Endothelial cell of umbilical vein (primary cell): ENCODE data around the gene HIF1AN.

ENCODE experiments used
- EZH2 ChIP-seq: IDR thresholded peaks from 2 replicates; pipeline ENCODE4 v1.6.1; 2012; ENCODE audit warnings: borderline replicate concordance, low read depth, mild to moderate bottlenecking, moderate library complexity, low read length, inconsistent platforms; ENCODE audit not compliant: severe bottlenecking
- JUN ChIP-seq: IDR thresholded peaks from 2 replicates; pipeline ENCODE4 v1.6.1; 2011; ENCODE audit warnings: borderline replicate concordance, low read depth; ENCODE audit not compliant: insufficient read length, insufficient read depth
- MAX ChIP-seq: IDR thresholded peaks from 2 replicates; pipeline ENCODE4 v1.6.1; 2011; ENCODE audit not compliant: insufficient read depth, insufficient read length
- POLR2A ChIP-seq: IDR thresholded peaks from 2 replicates; pipeline ENCODE4 v1.6.1; 2012; ENCODE audit warnings: low read depth, mild to moderate bottlenecking, control low read depth, low read length
- POLR2AphosphoS5 ChIP-seq: IDR thresholded peaks from 2 replicates; pipeline ENCODE4 v1.6.1; 2012; ENCODE audit warnings: low read depth, mild to moderate bottlenecking, control low read depth, low read length, moderate library complexity; ENCODE audit not compliant: insufficient read depth
- TF ChIP-seq, protein P1 (sequence below), 2 donors: IDR thresholded peaks; 1 replicate in 1 of 2; 2 replicates in 1 of 2; pipeline ENCODE4 v1.5.1; 2011; ENCODE audit warnings: low read length in 2 of 2, mild to moderate bottlenecking in 2 of 2, moderate library complexity in 2 of 2, control low read depth in 1 of 2, inconsistent platforms in 1 of 2, low read depth in 1 of 2; ENCODE audit not compliant: insufficient read depth in 1 of 2; ENCODE audit errors: extremely low read depth in 1 of 2

- TF ChIP-seq, protein P1, sequence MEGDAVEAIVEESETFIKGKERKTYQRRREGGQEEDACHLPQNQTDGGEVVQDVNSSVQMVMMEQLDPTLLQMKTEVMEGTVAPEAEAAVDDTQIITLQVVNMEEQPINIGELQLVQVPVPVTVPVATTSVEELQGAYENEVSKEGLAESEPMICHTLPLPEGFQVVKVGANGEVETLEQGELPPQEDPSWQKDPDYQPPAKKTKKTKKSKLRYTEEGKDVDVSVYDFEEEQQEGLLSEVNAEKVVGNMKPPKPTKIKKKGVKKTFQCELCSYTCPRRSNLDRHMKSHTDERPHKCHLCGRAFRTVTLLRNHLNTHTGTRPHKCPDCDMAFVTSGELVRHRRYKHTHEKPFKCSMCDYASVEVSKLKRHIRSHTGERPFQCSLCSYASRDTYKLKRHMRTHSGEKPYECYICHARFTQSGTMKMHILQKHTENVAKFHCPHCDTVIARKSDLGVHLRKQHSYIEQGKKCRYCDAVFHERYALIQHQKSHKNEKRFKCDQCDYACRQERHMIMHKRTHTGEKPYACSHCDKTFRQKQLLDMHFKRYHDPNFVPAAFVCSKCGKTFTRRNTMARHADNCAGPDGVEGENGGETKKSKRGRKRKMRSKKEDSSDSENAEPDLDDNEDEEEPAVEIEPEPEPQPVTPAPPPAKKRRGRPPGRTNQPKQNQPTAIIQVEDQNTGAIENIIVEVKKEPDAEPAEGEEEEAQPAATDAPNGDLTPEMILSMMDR (IDR thresholded peaks at IDR 0.05; ENCODE audit: extremely low read depth in 1 of 2, insufficient read depth in 1 of 2, low read depth in 1 of 2, low read length in 2 of 2) = no peak
- TF ChIP-seq MAX (no peak), EZH2 (no peak), POLR2AphosphoS5 (no peak), POLR2A (no peak), JUN (no peak)
These were observed 6.7 kb upstream of the HIF1AN start for GRCh38 chr10:100528921-100529474.
